Transverse colon (tissue), 4 donors: Measurements from ENCODE around the gene MAGI1. TPM values are rescaled to one million over a fixed set of nuclear protein-coding genes. Genes with fewer than 3 reads are reported as not detected.

ENCODE experiments used
- DNase-seq: peaks from one replicate; pipeline ENCODE4 v3.0.0-alpha.2; 2019
- H3K27ac ChIP-seq, 4 donors: fragments of 200-600 bp; sonication (generic); 2 replicates each; pipeline ENCODE4 v1.5.1; 2016 to 2018; ENCODE audit warnings: inconsistent platforms in 4 of 4
- H3K27me3 ChIP-seq: fragments of 200-600 bp; sonication (generic); 2 replicates; pipeline ENCODE4 v1.5.1; 2017; ENCODE audit warnings: inconsistent platforms
- H3K36me3 ChIP-seq, 4 donors: fragments of 200-600 bp; sonication (generic); 2 replicates each; pipeline ENCODE4 v1.5.1; 2017 to 2019; ENCODE audit warnings: inconsistent platforms in 4 of 4
- H3K4me1 ChIP-seq, 4 donors: fragments of 200-600 bp; sonication (generic); 2 replicates each; pipeline ENCODE4 v1.5.1; 2017 to 2020; ENCODE audit warnings: inconsistent platforms in 4 of 4
- H3K4me3 ChIP-seq, 4 donors: fragments of 200-600 bp; sonication (generic); 1 replicate in 1 of 4; 2 replicates in 3 of 4; pipeline versions ENCODE4 v1.5.1 to v1.6.1; 2017 to 2019; ENCODE audit warnings: inconsistent platforms in 4 of 4
- H3K9me3 ChIP-seq, 2 donors: fragments of 200-600 bp; sonication (generic); 2 replicates each; pipeline ENCODE4 v1.5.1; 2017 to 2019; ENCODE audit warnings: inconsistent platforms in 2 of 2
- CTCF ChIP-seq, 5 experiments: fragments of 200-600 bp in 3 of 5; fragments of 450-650 bp in 2 of 5; sonication (generic) in 3 of 5; IDR thresholded peaks; 1 replicate in 2 of 5; 2 replicates in 3 of 5; pipeline ENCODE4 v1.5.1; 2016 to 2017; ENCODE audit warnings: antibody characterized with exemption in 5 of 5, inconsistent platforms in 3 of 5, mild to moderate bottlenecking in 2 of 5, moderate library complexity in 1 of 5
- EP300 ChIP-seq: sonication (generic); formaldehyde crosslinking; IDR thresholded peaks from one replicate; pipeline ENCODE4 v1.6.1; 2017; ENCODE audit warnings: antibody characterized with exemption, low read depth
- POLR2A ChIP-seq: fragments of 450-650 bp; IDR thresholded peaks from one replicate; pipeline ENCODE4 v1.6.1; 2016; ENCODE audit warnings: antibody characterized with exemption, mild to moderate bottlenecking, moderate library complexity
- POLR2AphosphoS5 ChIP-seq, 3 donors: sonication (generic); formaldehyde crosslinking; IDR thresholded peaks; one replicate each; pipeline ENCODE4 v1.6.1; 2016; ENCODE audit warnings: antibody characterized with exemption in 3 of 3
- WGBS, 2 donors: methylation state at CpG; one replicate each; pipeline ENCODE4 v1.1.5; 2018; ENCODE audit warnings: low coverage in 1 of 2; 5-methylcytosine and 5-hydroxymethylcytosine counted together
- in situ Hi-C, 4 donors: fragments of 200-750 bp; cut with MboI; loops; one replicate each; pipeline versions ENCODE4 v1.15.0 to v1.15.1; 2017; ENCODE audit warnings: low sequenced_read_pairs in 3 of 4, low pct_ligation_motif_present in 1 of 4, low pct_unique_long_range_greater_than_20kb in 1 of 4
- intact Hi-C: fragments of 100-400 bp; cut with DNase I; formaldehyde crosslinking; loops from one replicate; pipeline ENCODE4 v1.15.1; 2023; ENCODE audit warnings: low total_unique reads
- total RNA-seq, 4 donors: library from RNA; depleted of rRNA; stranded (reverse); fragments of >200 nt; gene quantifications; one replicate each; pipeline ENCODE4 v1.1.0, GENCODE V29; 2016

The MAGI1 gene
- total RNA-seq, 4 donors from 2014 or later = 50.8 to 190 (median 67.4) TPM

GRCh38 chr3:65627062-65627461 is 411.7 kb downstream of the MAGI1 start:
- 93 to 100% methylated on average over 2 to 3 of the region's 3 CpGs for WGBS, 2 donors
- no peaks in the 10 kb centered on the region for H3K9me3 ChIP-seq
- TF ChIP-seq POLR2A (no peak), POLR2AphosphoS5 (IDR thresholded peaks at IDR 0.05) (no peak), EP300 (no peak), CTCF (IDR thresholded peaks at IDR 0.05) (no peak)
- H3K27ac ChIP-seq = no peak overlapping the region
- H3K27me3 ChIP-seq = no peaks in the 10 kb centered on the region
- H3K36me3 ChIP-seq = no peaks in the 10 kb centered on the region
- no peak for DNase-seq
- no peak overlapping the region for H3K4me3 ChIP-seq
- in situ Hi-C loops = no loop called here
- no peaks in the 10 kb centered on the region for H3K4me1 ChIP-seq
- intact Hi-C loops = no loop called here

GRCh38 chr3:65625305-65625704 is 413.4 kb downstream of the MAGI1 start:
- H3K4me3 ChIP-seq = no peak overlapping the region
- H3K27ac ChIP-seq = no peak overlapping the region
- TF ChIP-seq POLR2AphosphoS5 (IDR thresholded peaks at IDR 0.05) = no peak
- TF ChIP-seq EP300 = no peak
- no peak for TF ChIP-seq CTCF (IDR thresholded peaks at IDR 0.05)
- no peak for TF ChIP-seq POLR2A
- no peaks in the 10 kb centered on the region for H3K27me3 ChIP-seq
- no peak for DNase-seq
- no peaks in the 10 kb centered on the region for H3K36me3 ChIP-seq
- intact Hi-C loops (no loop called here), in situ Hi-C loops (no loop called here)
- no peaks in the 10 kb centered on the region for H3K4me1 ChIP-seq
- WGBS, 2 donors = 78 to 83% methylated on average over 3 of the region's 3 CpGs
- H3K9me3 ChIP-seq = no peaks in the 10 kb centered on the region

- Histone ChIP-seq H3K4me1 (no peaks in the 10 kb centered on the region), H3K9me3 (no peaks in the 10 kb centered on the region), H3K36me3 (no peaks in the 10 kb centered on the region), H3K27me3 (no peaks in the 10 kb centered on the region), H3K27ac (no peak overlapping the region), H3K4me3 (no peak overlapping the region)
- DNase-seq = no peak
- in situ Hi-C loops = no loop called here
- intact Hi-C loops = no loop called here
- TF ChIP-seq EP300 (no peak), POLR2AphosphoS5 (IDR thresholded peaks at IDR 0.05) (no peak), POLR2A (no peak), CTCF (IDR thresholded peaks at IDR 0.05) (no peak)
- 59% methylated on average over 1 of the region's 1 CpG; no CpG with 5 or more reads in 1 of the 2 donors for WGBS, 2 donors
These were observed 415.4 kb downstream of the MAGI1 start for GRCh38 chr3:65623362-65623761.

DNA sequence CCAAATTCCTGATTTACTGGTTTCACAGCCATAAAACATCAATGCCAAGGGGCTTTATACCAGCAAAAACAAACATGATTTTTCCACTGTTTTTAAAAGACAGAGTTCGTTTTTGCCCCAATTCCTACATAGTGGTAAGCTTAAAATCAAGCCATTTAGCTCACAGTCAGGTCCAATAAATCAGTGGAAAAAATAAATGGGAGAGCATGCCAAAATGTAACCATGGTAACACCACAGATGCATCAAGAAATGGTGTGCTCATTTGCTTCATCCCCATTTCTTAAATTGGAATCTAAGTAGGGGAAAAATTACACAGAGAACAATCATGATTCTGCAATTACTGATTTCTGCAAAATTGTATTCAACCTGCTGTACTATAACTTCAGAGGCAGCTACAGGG is 418.8 kb downstream of the MAGI1 start:
- DNase-seq = no peak
- in situ Hi-C loops = no loop called here
- Histone ChIP-seq H3K9me3 (no peaks in the 10 kb centered on the region), H3K27me3 (no peaks in the 10 kb centered on the region), H3K27ac (no peak overlapping the region), H3K4me3 (no peak overlapping the region), H3K36me3 (no peaks in the 10 kb centered on the region), H3K4me1 (no peaks in the 10 kb centered on the region)
- intact Hi-C loops = no loop called here
- 32 to 54% methylated on average over 1 of the region's 1 CpG for WGBS, 2 donors
- TF ChIP-seq EP300 (no peak), CTCF (IDR thresholded peaks at IDR 0.05) (no peak), POLR2A (no peak), POLR2AphosphoS5 (IDR thresholded peaks at IDR 0.05) (no peak)
